K562 (cell line): ENCODE measurements around the gene PMF1. TPM values are rescaled to one million over a fixed set of nuclear protein-coding genes. Genes with fewer than 3 reads are reported as not detected.

Experiments used
- ATAC-seq: fragments of 200-7000 bp; cut with Tn5 transposase; 3 replicates; pipeline ENCODE4 v1.9.1; 2020; ENCODE audit warnings: moderate library complexity
- BruUV-seq: library from RNA; stranded (reverse); fragments of 400-500 nt; replicated peaks from 2 replicates; lab custom pipeline; 2021; lab: Mats Ljungman, UMichigan
- CTCF ChIA-PET: fragments of 300-600 bp; formaldehyde crosslinking; extraction: SDS; loops from one replicate; lab custom pipeline; 2021; ENCODE audit warnings: low intra/inter-chr PET ratio; lab: Yijun Ruan, JAX
- POLR2A ChIA-PET: fragments of 300-600, 350-650 bp; sonication (Branson Sonifier 250); formaldehyde crosslinking; extraction: SDS; loops from one replicate; lab custom pipeline; 2021; ENCODE audit warnings: antibody characterized with exemption, inconsistent platforms; lab: Yijun Ruan, JAX
- DNase-seq, 4 experiments: peaks; one replicate each; pipeline versions ENCODE4 v3.0.0 to v3.0.0-alpha.2; 2011 to 2018; ENCODE audit warnings: low spot score in 3 of 4, mixed read lengths in 3 of 4; ENCODE audit errors: extremely low read depth in 1 of 4
- FAIRE-seq: peaks from 2 replicates; lab custom pipeline; 2011; peaks lifted over from hg19 to GRCh38; lab: Jason Lieb, UNC
- H2AFZ ChIP-seq: 2 replicates; pipeline ENCODE4 v1.6.0; 2011; ENCODE audit warnings: low read depth, low read length, control low read depth, inconsistent platforms
- H3K27ac ChIP-seq: fragments of 200-600 bp; 3 replicates; pipeline ENCODE4 v1.8.0; 2011; ENCODE audit warnings: low read depth, mild to moderate bottlenecking, control low read depth, inconsistent platforms, low read length, moderate library complexity, mixed read lengths; ENCODE audit errors: extremely low read depth
- H3K27me3 ChIP-seq, 2 experiments: fragments of 300-600 bp in 1 of 2; 2 replicates in 1 of 2; 3 replicates in 1 of 2; pipeline versions ENCODE4 v1.6.0 to v1.8.0; 2011; ENCODE audit warnings: inconsistent platforms in 2 of 2, low read length in 2 of 2, mild to moderate bottlenecking in 1 of 2, mixed read lengths in 1 of 2, moderate library complexity in 1 of 2; ENCODE audit not compliant: control insufficient read depth in 2 of 2, insufficient read depth in 2 of 2
- H3K36me3 ChIP-seq: fragments of 300-600 bp; 3 replicates; pipeline ENCODE4 v1.8.0; 2011; ENCODE audit warnings: mild to moderate bottlenecking, low read length, inconsistent platforms; ENCODE audit not compliant: control insufficient read depth, insufficient read depth
- H3K4me1 ChIP-seq, 2 experiments: fragments of 200-600 bp in 1 of 2; replicated peaks in 1 of 2; 2 replicates in 1 of 2; 3 replicates in 1 of 2; pipeline versions ENCODE4 v1.5.1 to v1.8.0; 2011; ENCODE audit warnings: inconsistent platforms in 2 of 2, low read length in 2 of 2, mild to moderate bottlenecking in 1 of 2, mixed read lengths in 1 of 2, moderate library complexity in 1 of 2; ENCODE audit not compliant: control insufficient read depth in 2 of 2, insufficient read depth in 2 of 2
- H3K4me2 ChIP-seq: 2 replicates; pipeline ENCODE4 v1.6.1; 2011; ENCODE audit warnings: low read length, control low read depth, inconsistent platforms, mixed read lengths; ENCODE audit not compliant: insufficient read depth
- H3K4me3 ChIP-seq: fragments of 200-600 bp; sonication (generic), shearing (Covaris generic); 2 replicates; pipeline ENCODE4 v1.5.1; 2016; ENCODE audit warnings: control low read depth, inconsistent platforms
- H3K79me2 ChIP-seq: fragments of 200-600 bp; 3 replicates; pipeline ENCODE4 v1.8.0; 2011; ENCODE audit warnings: low read length, inconsistent platforms; ENCODE audit not compliant: control insufficient read depth, insufficient read depth
- H3K9ac ChIP-seq, 2 experiments: 2 replicates each; pipeline versions ENCODE4 v1.6.0 to v1.6.1; 2011; ENCODE audit warnings: low read depth in 2 of 2, low read length in 2 of 2, control low read depth in 1 of 2, inconsistent platforms in 1 of 2, mild to moderate bottlenecking in 1 of 2, mixed read lengths in 1 of 2; ENCODE audit not compliant: insufficient read depth in 1 of 2
- H3K9me1 ChIP-seq: one replicate; pipeline ENCODE4 v1.6.0; 2011; ENCODE audit warnings: inconsistent platforms, mild to moderate bottlenecking, low read length, moderate library complexity; ENCODE audit not compliant: control insufficient read depth, insufficient read depth
- H3K9me3 ChIP-seq: replicated peaks from 2 replicates; pipeline ENCODE4 v1.5.1; 2011; ENCODE audit warnings: low read depth, low read length, inconsistent platforms; ENCODE audit not compliant: control insufficient read depth, insufficient read depth
- H4K20me1 ChIP-seq: replicated peaks from 2 replicates; pipeline ENCODE4 v1.6.1; 2011; ENCODE audit warnings: low read length, inconsistent platforms, mixed read lengths; ENCODE audit not compliant: control insufficient read depth, insufficient read depth
- ATF1 ChIP-seq, 2 experiments: fragments of 450-650 bp in 1 of 2; IDR thresholded peaks; 2 replicates each; pipeline ENCODE4 v1.6.1; 2016; ENCODE audit warnings: missing compliant biosample characterization in 1 of 2, missing genetic modification characterization in 1 of 2
- FOXM1 ChIP-seq, 2 experiments: fragments of 450-650 bp in 1 of 2; sonication (generic) in 1 of 2; formaldehyde crosslinking in 1 of 2; IDR thresholded peaks; 2 replicates each; pipeline versions ENCODE4 v1.6.1 to v1.9.0; 2017 to 2022; ENCODE audit warnings: low read depth in 2 of 2, mild to moderate bottlenecking in 2 of 2, missing genetic modification reagents in 1 of 2, moderate library complexity in 1 of 2
- GTF2F1 ChIP-seq: IDR thresholded peaks from 2 replicates; pipeline ENCODE4 v1.6.1; 2011; ENCODE audit warnings: low read depth, low read length, improper control_type of control experiment
- PTTG1 ChIP-seq: fragments of 450-650 bp; IDR thresholded peaks from 2 replicates; pipeline ENCODE4 v1.6.1; 2016; ENCODE audit warnings: low read depth, mild to moderate bottlenecking, missing genetic modification characterization, missing compliant biosample characterization
- RAD21 ChIP-seq, 2 experiments: fragments of 250-450 bp in 1 of 2; fragments of 450-650 bp in 1 of 2; sonication (Bioruptor Pico) in 1 of 2; formaldehyde crosslinking in 1 of 2; IDR thresholded peaks in 1 of 2; conservative IDR thresholded peaks in 1 of 2; 2 replicates each; pipeline versions ENCODE4 v1.4.0 to v1.8.0; 2020 to 2022; ENCODE audit warnings: mild to moderate bottlenecking in 2 of 2, moderate library complexity in 1 of 2
- RAD51 ChIP-seq: fragments of 450-650 bp; IDR thresholded peaks from 2 replicates; pipeline ENCODE4 v1.7.1; 2016; ENCODE audit warnings: low read depth, mild to moderate bottlenecking, borderline replicate concordance
- RB1 ChIP-seq: fragments of 450-650 bp; IDR thresholded peaks from 2 replicates; pipeline ENCODE4 v1.6.1; 2017; ENCODE audit warnings: low read depth, mild to moderate bottlenecking
- RBM22 ChIP-seq: fragments of 200-400 bp; formaldehyde crosslinking; IDR thresholded peaks from 2 replicates; pipeline ENCODE4 v1.6.1; 2018; ENCODE audit warnings: low read length, low read depth; ENCODE audit not compliant: poor library complexity, severe bottlenecking
- SMARCC2 ChIP-seq: fragments of 450-650 bp; IDR thresholded peaks from 2 replicates; pipeline ENCODE4 v1.6.1; 2017; ENCODE audit warnings: antibody characterized with exemption, moderate library complexity, mild to moderate bottlenecking, low read depth
- TCFL5 ChIP-seq: fragments of 250-450 bp; sonication (Bioruptor Pico); conservative IDR thresholded peaks from 2 replicates; pipeline ENCODE4 v1.6.1; 2021; ENCODE audit warnings: mild to moderate bottlenecking, moderate library complexity, matching md5 sums
- ZFP30 ChIP-seq: fragments of 250-450 bp; sonication (Bioruptor Pico); IDR thresholded peaks from 2 replicates; pipeline ENCODE4 v1.8.0; 2022; ENCODE audit warnings: moderate library complexity, mild to moderate bottlenecking, inconsistent platforms, borderline replicate concordance
- ZNF23 ChIP-seq: fragments of 250-450 bp; sonication (Bioruptor Pico); IDR thresholded peaks from 2 replicates; pipeline ENCODE4 v1.4.0; 2020; ENCODE audit warnings: mild to moderate bottlenecking
- ZNF436 ChIP-seq: fragments of 250-450, 450-650 bp; sonication (Bioruptor Pico); formaldehyde crosslinking; IDR thresholded peaks from 2 replicates; pipeline ENCODE4 v1.7.0; 2020; ENCODE audit warnings: mild to moderate bottlenecking
- ZSCAN29 ChIP-seq: fragments of 450-650 bp; IDR thresholded peaks from 2 replicates; pipeline ENCODE4 v1.6.1; 2017
- in situ Hi-C: fragments of 300-500 bp; cut with MboI; formaldehyde crosslinking; loops from 4 replicates; pipeline ENCODE4 v1.15.0; 2018; ENCODE audit warnings: inconsistent platforms, mixed read lengths
- intact Hi-C: fragments of 100-400 bp; cut with micrococcal nuclease; formaldehyde crosslinking; loops from 2 replicates; pipeline ENCODE4 v1.14.2; 2022
- polyA plus RNA-seq, 8 experiments: library from polyadenylated mRNA; depleted of rRNA in 4 of 8; stranded (reverse) in 5 of 8; unstranded in 3 of 8; fragments of >200 nt; fragmentation: Nextera tagmentation in 2 of 8; fragmentation: Illumina TruSeq in 1 of 8; extraction: Ambion mirVana in 2 of 8; extraction: Trizol in 1 of 8; gene quantifications; 2 replicates each; pipeline versions ENCODE4 v1.2.1 to v1.2.3, GENCODE V29; 2011 to 2014; ENCODE audit warnings: inconsistent platforms in 1 of 8, missing spikeins in 1 of 8
- total RNA-seq, 7 experiments: library from RNA; depleted of rRNA in 6 of 7; stranded (reverse); fragments of >200 nt in 6 of 7; fragmentation: Illumina TruSeq in 2 of 7; extraction: Trizol in 2 of 7; gene quantifications; 2 replicates each; pipeline versions ENCODE4 v1.2.1 to v1.2.3, GENCODE V29; 2011 to 2021; ENCODE audit warnings: low replicate concordance in 1 of 7

PMF1 gene
- total and polyA plus RNA-seq, 9 of the 15 experiments (the other 6 are each of a cell fraction or from before 2014, with no cell fraction given): 9.4 to 92.9 (median 71.0) TPM

DNA sequence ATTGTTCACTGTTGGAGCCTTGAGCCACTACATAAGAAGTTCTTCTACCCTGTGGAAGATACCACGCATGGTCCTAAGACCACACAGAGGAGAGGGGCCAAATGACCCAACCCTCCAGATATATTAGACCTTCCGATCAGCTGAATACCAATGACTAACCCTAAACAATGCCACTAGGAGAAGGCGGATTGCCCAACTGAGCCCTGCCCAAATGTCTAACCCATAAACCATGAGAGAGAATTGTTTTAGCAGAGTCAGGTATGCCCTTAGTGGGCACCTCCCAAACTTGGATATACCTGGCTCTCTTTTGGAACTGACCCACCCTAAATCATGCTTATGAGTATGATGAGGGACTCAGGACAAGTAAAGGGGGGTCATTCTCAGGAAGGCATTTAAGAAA lies 57.5 kb downstream of the PMF1 start (continued):
- TF ChIP-seq SMARCC2 (no peak), ZNF436 (CRISPR knock-in tag) (no peak), RAD21 (CRISPR knock-in tag; conservative IDR thresholded peaks at IDR 0.05 in 1 of 2, IDR thresholded peaks at IDR 0.05 in 1 of 2) (no peak), ZSCAN29 (no peak)

DNA sequence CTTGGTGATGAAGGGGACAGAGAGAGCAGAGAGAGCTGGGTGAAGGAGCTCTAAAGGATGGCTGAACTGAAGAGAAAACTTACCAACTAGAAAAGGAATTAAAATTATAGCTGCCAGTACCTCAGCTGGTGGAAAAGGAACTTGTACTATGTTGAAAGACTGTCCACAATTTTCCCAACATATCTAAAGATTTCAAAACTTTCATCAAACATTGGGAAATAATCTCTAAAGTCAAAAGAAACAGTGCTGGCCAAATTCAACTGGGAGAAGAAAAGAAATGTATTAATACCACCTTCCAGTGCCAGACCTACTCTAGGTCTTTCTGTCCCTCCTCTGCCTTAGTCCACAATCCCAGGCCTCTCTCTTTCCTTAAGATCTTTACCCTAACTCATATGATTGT lies 63.7 kb downstream of the PMF1 start:
- no peaks in the 10 kb centered on the region for H3K9me3 ChIP-seq
- CTCF ChIA-PET: no interaction called here
- intact Hi-C loops: no loop called here
- H3K79me2 ChIP-seq: peaks cover 31% of the 10 kb centered on the region
- H3K4me1 ChIP-seq: peaks cover 0 to 6% of the 10 kb centered on the region in 2 experiments; a peak in 3 of 5 replicates
- ATAC-seq: no peak
- no peak overlapping the region for H3K4me2 ChIP-seq
- no TSS peak for BruUV-seq
- POLR2A ChIA-PET: interaction anchor here (0.7 to 1.0 kb wide), 3 partner anchors 18 to 33 kb away, joined by 3 read pairs; partner anchors contain the start of gene PAQR6
- H3K36me3 ChIP-seq: peaks cover 94% of the 10 kb centered on the region
- no peak overlapping the region for H3K27ac ChIP-seq
- in situ Hi-C loops: no loop called here
- TF ChIP-seq ZFP30 (CRISPR knock-in tag): no peak
- TF ChIP-seq RBM22: no peak
- no peak for TF ChIP-seq RB1
- TF ChIP-seq GTF2F1: no peak
- no peak for TF ChIP-seq ZNF23 (CRISPR knock-in tag)
- TF ChIP-seq FOXM1 (IDR thresholded peaks at IDR 0.05; ENCODE audit: low read depth): no peak
- TF ChIP-seq FOXM1 (CRISPR knock-in tag; IDR thresholded peaks at IDR 0.05; ENCODE audit: low read depth): no peak
- no peak for TF ChIP-seq ATF1 (CRISPR knock-in tag; IDR thresholded peaks at IDR 0.05)
- TF ChIP-seq ATF1 (tag; IDR thresholded peaks at IDR 0.05): no peak
- TF ChIP-seq PTTG1 (tag): no peak
- TF ChIP-seq TCFL5: no peak
- TF ChIP-seq RAD51: no peak
- TF ChIP-seq, all 486 proteins: peak for 0
- no peak for DNase-seq
- Histone ChIP-seq H4K20me1 (peaks cover 11% of the 10 kb centered on the region; the same call in 1 of the 2 replicates), H3K27me3 (no peaks in the 10 kb centered on the region), H2AFZ (no peak overlapping the region), H3K9ac (no peak overlapping the region), H3K4me3 (no peak overlapping the region), H3K9me1 (no peaks in the 10 kb centered on the region)
- FAIRE-seq: no peak
